Bone marrow (tissue), 2 donors: ENCODE measurements around the gene CST11.

Source experiments
- DNase-seq, 2 donors: peaks; one replicate each; lab custom pipeline; 2025; lab: John Stamatoyannopoulos, UW

The CST11 gene

GRCh38 chr20:23453549-23454543 lies 1.2 kb upstream of the CST11 start:
- no peak for DNase-seq

- DNase-seq: no peak
Observed at GRCh38 chr20:23451956-23452487, 654 bp downstream of the CST11 start.

GRCh38 chr20:23450877-23451276 lies 1.8 kb downstream of the CST11 start:
- no peak for DNase-seq

GRCh38 chr20:23449421-23449820 lies 3.3 kb downstream of the CST11 start:
- DNase-seq: peak in 1 of 2 donors; percentile 10

DNA sequence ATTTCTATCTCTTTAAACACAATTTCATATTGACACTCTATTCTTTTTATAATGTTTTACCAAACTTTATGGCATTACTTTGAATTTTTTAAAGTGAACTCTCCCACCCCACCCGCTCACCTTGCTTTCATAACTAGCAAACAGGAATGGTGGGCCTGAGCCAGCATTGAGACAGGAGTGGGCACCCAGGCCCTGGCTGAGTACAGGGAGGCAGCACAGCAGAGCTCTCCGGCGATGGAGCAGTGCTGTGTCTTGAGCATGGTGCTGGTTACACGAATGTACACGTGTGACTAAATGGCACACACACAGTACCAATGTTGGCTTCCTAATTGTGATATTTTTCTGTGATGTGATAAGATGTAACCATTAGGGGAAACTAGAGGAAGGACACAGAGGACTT lies 4.5 kb downstream of the CST11 start:
- no peak for DNase-seq

DNA sequence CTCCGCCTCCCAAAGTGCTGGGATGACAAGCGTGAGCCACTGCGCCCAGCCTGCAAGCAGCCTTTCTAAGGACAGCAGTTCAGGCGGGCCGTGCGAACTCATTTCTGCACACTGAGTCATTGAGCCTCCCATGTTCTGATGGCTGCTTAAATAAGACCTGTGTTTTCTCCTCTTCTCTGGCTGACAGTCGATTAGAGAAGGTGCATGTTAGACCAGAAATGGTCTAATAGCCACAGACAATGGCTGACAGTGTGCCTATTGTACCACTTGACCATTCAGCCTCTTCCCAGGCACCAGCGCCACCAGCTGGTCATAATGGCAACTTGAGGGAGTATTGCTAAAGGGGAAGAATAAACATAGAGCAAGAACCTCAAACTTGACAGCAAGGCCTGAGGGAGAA lies 6.2 kb downstream of the CST11 start:
- DNase-seq: no peak

- DNase-seq: no peak
Observed at GRCh38 chr20:23445596-23446217, 7.0 kb downstream of the CST11 start.

- DNase-seq: no peak
Observed at GRCh38 chr20:23444859-23445258, 7.8 kb downstream of the CST11 start.

DNA sequence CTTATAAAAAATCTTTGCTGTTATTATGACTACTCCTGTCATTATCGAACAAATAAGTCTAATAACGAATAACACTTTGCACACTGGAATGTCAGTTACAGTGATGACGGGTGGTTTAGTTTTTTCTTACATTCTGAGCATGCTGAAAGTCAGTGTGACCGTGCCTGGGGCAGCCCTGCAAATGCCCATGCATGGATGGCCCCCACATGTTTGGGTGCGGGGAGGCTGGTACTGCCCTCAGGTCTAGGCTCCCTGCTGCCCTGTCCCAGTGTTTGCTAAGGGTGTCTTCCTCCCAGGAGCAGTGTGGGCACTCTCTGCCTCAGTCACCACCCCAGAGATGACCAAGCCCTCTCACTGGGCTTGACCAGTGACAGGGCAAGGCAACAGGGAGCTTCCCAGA lies 10.2 kb downstream of the CST11 start:
- no peak for DNase-seq

DNA sequence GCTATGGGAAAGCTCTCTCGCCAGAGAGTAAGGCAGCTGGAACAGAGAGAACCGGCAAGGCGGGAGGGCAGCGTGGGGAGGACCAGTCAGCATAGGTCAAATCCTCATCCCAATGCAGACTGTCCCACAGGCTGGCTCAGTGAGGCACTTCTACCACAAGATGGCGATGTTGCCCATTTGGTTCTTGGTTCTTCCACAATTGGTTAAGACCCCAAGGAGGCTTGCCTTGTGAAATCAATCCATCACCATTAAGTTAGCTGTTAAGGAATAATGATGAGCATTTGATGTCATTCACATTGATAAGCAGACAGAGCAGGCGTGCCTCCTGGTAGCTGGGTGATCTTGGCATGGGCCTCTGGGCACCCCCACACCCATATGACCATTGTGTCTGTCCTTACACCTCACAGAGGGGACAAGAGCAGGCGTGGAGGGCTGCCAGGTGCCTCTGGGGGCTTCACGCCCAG lies 10.8 kb downstream of the CST11 start:
- DNase-seq: peak; percentile 19 to 44

DNA sequence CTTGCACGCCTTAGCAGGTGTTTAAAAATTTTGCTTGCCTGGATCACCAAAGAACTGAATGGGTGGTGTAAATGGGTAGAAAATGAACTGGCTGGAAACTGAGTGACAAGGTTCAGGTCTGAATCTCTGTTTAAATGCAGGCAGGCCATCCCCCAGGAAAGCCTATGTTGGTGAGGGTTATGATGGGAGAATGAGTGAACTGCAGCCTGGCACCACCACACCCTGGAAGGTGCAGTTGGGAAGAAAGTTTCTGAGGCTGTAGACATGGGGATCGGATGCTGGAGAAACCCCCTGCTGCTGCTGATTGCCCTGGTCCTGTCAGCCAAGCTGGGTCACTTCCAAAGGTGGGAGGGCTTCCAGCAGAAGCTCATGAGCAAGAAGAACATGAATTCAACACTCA lies 12.7 kb downstream of the CST11 start:
- DNase-seq: no peak

GRCh38 chr20:23438661-23439060 lies 14.0 kb downstream of the CST11 start:
- no peak for DNase-seq

DNA sequence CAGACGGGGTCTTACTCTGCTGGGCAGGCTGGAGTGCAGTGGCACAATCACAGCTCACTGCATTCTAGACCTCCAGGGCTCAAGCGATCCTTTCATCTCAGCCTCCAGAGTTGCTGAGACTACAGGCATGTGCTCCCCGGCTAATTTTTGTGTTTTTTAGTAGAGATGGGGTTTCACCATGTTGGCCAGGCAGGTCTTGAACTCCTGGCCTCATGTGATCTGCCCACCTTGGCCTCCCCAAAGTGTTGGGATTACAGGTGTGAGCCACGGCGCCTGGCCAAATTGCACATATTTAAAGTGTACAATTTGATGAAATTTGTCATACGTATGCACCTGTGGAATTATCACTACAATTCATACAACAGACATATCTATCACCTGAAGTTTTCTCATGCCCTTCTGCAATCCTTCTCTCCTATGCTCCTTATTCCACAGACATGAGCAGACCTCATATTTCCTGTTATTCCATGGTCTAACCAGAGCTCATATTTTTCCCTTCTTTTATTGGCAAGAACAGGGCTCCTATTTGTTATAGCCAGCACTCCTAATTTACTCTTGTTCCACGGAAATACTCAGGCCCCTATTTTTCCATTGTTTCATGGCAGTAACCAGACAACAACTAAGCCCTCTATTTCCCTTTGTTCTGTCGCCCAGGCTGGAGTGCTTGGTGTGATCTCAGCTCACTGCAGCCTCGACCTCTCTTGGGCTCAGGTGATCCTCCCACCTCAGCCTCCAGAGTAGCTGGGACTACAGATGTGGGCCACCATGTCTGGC lies 15.4 kb downstream of the CST11 start:
- DNase-seq: no peak

DNA sequence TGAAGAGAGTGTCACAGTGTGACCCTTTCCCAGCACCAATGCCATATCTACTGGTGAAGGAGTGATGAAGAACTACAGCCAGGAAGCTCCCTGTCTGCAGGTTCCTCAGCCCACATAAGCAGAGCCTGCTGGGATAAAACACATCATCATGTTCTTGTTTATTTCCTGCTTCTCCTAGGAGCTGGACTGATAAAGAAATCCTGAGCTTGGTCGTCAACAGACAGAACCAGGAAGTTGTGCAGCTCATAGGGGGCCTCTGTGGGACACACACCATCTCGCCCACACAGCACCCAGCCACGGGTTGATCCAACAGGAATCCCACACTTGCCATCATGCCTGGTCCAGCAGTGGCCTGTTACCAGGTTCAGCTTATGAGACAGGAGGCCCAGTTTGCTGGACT lies 16.0 kb downstream of the CST11 start:
- DNase-seq: no peak

DNA sequence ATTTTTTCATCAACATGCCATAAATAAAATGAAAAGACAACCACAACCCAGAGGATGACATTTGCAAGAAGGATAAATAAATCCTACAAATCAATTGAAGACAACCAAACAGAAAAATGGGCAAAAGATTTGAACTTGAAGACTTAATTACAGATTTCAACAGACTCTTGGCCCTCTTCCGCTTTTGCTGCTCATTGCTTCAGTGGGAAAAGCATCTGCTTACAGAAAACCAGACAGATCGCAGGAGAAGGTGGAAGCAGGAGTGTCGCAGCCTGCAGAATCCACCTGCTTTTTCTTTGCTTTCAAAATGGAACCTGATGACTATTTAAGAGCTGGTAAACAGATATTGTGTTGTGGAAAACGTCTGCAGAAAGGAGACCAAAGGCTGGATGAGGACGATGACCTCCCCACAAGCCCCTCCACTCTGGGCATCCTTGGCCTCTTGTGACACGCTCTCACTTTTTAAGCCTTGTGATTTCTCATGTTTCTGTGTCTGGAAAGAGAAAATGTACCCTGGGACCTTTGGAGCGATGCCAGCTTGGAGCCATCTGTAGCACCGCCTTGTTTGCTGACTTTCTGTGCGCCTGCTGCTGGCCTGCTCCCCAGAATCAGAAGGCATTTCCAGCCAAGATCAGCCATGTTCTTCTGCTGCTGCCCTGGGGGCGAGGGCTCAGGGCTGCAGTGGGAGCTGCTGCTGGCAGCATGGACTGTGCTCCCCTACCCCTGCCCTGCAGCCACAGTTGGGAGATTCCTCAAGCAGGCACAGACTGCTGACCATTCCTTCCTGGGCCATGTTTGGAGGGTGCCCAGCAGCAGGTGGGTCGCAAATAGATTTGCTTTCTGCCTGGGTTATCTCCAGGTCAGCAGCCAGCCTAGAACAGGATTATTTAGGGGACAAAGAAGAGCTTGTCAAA lies 16.8 kb downstream of the CST11 start:
- DNase-seq: no peak

- DNase-seq: no peak
Observed at GRCh38 chr20:23434521-23435313, 18.0 kb downstream of the CST11 start.

DNA sequence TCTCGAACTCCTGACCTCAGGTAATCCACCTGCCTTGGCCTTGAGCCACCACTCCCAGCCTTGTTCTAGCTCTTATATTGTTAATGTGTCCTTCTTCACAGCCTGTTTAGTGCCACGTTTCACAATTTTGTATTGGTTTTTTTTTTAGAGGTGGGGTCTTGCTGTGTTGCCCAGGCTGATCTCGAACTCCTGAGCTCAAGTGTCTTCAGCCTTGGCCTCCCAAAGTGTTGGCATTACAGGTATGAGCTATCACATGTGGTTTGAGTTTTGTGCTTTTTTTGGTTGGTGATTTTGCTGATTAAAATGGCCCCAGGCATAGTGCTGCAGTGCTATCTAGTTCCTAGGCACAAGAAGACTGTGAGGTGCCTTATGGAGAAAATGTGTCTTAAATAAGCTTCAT lies 19.0 kb downstream of the CST11 start:
- no peak for DNase-seq

DNA sequence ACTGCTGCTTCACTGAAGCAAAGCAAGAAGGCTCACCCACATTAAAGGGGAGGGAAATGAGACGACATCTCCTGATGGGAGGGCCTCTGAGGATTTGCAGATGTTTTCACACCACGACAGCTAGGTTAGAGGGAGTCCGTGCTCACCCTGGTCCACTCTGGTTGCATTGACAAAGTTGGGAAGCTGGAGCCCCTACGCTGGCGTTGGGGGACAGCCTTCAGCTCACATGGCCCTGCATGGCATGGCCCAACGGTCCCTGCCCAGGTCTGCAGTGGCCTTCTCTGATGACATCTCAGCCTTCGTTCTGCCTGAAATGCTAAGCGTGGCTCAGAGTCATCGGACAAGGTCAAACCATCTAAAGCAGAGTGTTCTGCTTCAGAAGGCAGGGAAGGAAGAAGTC lies 27.5 kb downstream of the CST11 start:
- DNase-seq: no peak

GRCh38 chr20:23420943-23421931 lies 31.4 kb downstream of the CST11 start, which contains the start of gene NAPB:
Gene NAPB (minus strand): TSS chr20:23421488. CDS start chr20:23421402, 86 bp downstream.
- peak; percentile 66 to 80 for DNase-seq
